Fibroblast of skin of abdomen (primary cell): Measurements from ENCODE around the gene EIF3K.

Experiments used
- DNase-seq: peaks from one replicate; pipeline ENCODE4 v3.0.0-alpha.2; 2013

Gene EIF3K

DNA sequence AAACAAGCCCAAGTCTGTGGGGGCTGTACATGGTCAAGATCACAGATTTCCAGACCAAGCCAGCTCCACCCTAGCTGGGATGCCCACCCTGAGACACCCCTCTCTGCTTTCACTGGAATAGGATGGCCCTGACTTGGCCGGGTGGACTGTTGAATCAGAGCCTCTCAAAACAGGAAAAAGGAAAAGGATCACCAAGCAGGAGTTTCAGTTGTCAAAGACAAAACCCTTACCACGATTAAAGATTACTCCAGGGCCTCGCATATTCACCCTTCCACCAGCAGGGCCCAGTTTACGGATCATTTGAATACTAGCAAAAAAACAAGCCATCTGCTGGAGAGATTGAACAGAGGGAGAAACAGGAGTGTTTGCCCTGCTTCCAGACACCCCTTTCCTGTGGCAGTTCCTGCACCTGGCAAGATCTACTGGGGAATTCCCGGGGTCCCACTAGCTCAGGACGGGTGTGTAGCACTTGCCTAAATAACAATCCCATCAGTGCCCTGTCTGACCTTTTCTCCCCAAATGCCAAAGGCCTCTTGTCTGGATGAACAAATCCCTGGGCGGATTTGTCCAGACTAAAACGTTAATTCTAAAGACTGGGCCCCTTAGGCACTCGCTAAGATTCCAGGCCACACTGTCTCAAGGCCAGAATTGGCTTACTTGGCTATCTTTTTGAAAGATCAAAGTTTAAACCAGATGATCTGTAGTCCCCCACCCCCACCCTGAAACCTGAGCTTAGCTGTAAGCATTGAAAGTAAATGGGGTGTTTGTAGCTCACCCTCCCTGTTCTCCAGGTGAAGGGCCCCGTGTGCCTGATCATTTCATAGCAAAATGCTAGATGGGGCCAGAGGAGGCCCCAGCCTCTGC lies 66.9 kb downstream of the EIF3K start:
- DNase-seq = peak; percentile 65

DNA sequence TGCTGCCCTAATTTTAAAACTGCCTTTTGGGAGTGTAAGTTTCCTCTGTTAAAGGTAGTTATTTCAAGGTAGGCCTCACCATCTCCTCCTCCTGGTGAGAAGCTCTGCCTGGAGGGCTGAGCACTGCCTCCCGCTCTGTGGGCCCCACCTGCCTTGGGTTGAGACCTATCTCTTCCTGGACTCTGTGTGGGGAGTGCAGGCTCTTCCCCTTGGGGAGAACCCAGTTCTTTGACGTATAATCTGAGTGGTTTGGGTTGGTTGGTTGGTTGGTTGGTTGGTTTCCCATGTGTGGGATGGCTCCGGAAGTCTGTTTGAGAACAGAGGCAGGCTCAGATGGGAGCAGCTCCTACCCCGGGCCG lies 67.5 kb downstream of the EIF3K start:
- DNase-seq = no peak
